GM12878 (cell line): Measurements from ENCODE around the gene RPL21. TPM values are rescaled to one million over a fixed set of nuclear protein-coding genes. Genes with fewer than 3 reads are reported as not detected.

Experiments
- ATAC-seq: fragments of 200-7000 bp; cut with Tn5 transposase; 3 replicates; pipeline ENCODE4 v1.9.1; 2020; ENCODE audit warnings: mild to moderate bottlenecking, moderate library complexity
- BruUV-seq: library from RNA; stranded (reverse); fragments of 400-500 nt; replicated peaks from 2 replicates; lab custom pipeline; 2021; lab: Mats Ljungman, UMichigan
- CTCF ChIA-PET: fragments of 300-600 bp; sonication (Branson Sonifier 250); formaldehyde crosslinking; extraction: SDS; loops from one replicate; lab custom pipeline; 2021; ENCODE audit warnings: inconsistent platforms; lab: Yijun Ruan, JAX
- POLR2A ChIA-PET: fragments of 350-600 bp; formaldehyde crosslinking; extraction: SDS; loops from one replicate; lab custom pipeline; 2021; ENCODE audit warnings: inconsistent platforms; lab: Charles Lee
- RAD21 ChIA-PET: fragments of 300-600 bp; sonication (Branson Sonifier 250); formaldehyde crosslinking; loops from one replicate; lab custom pipeline; 2023; ENCODE audit warnings: antibody characterized with exemption; ENCODE audit not compliant: unreplicated experiment; lab: Charles Lee
- SMC1A ChIA-PET: fragments of 300-600 bp; sonication (Branson Sonifier 250); formaldehyde crosslinking; loops from one replicate; lab custom pipeline; 2023; ENCODE audit not compliant: unreplicated experiment, uncharacterized antibody; lab: Charles Lee
- DNase-seq: peaks from one replicate; pipeline ENCODE4 v3.0.0-alpha.2; 2011; ENCODE audit warnings: low read depth, low spot score
- FAIRE-seq: peaks from 3 replicates; lab custom pipeline; 2011; peaks lifted over from hg19 to GRCh38; lab: Jason Lieb, UNC
- H2AFZ ChIP-seq: 2 replicates; pipeline ENCODE4 v1.6.0; 2011; ENCODE audit warnings: low read depth, low read length, control low read depth; ENCODE audit not compliant: control insufficient read depth
- H3K27ac ChIP-seq: 2 replicates; pipeline ENCODE4 v1.5.1; 2011; ENCODE audit warnings: control low read depth; ENCODE audit not compliant: control insufficient read depth, insufficient read depth
- H3K27me3 ChIP-seq, 2 experiments: replicated peaks in 1 of 2; 2 replicates each; pipeline versions ENCODE4 v1.6.0 to v1.6.1; 2011; ENCODE audit warnings: low read length in 1 of 2; ENCODE audit not compliant: control insufficient read depth in 2 of 2, insufficient read depth in 2 of 2
- H3K36me3 ChIP-seq, 2 experiments: 2 replicates each; pipeline ENCODE4 v1.5.1; 2011; ENCODE audit warnings: low read length in 1 of 2; ENCODE audit not compliant: control insufficient read depth in 2 of 2, insufficient read depth in 2 of 2
- H3K4me1 ChIP-seq: 2 replicates; pipeline ENCODE4 v1.6.1; 2011; ENCODE audit warnings: mild to moderate bottlenecking, low read length, moderate library complexity, mixed read lengths; ENCODE audit not compliant: control insufficient read depth, insufficient read depth
- H3K4me2 ChIP-seq: 2 replicates; pipeline ENCODE4 v1.6.0; 2011; ENCODE audit warnings: control low read depth; ENCODE audit not compliant: control insufficient read depth, insufficient read depth
- H3K4me3 ChIP-seq: fragments of 200-600 bp; sonication (generic); 2 replicates; pipeline ENCODE4 v1.5.1; 2016
- H3K79me2 ChIP-seq: 2 replicates; pipeline ENCODE4 v1.6.0; 2011; ENCODE audit warnings: low read length; ENCODE audit not compliant: control insufficient read depth, insufficient read depth
- H3K9ac ChIP-seq: 2 replicates; pipeline ENCODE4 v1.8.0; 2011; ENCODE audit warnings: low read length, control low read depth, mixed read lengths; ENCODE audit not compliant: control insufficient read depth, insufficient read depth
- H3K9me3 ChIP-seq: replicated peaks from 3 replicates; pipeline ENCODE4 v1.5.1; 2011; ENCODE audit warnings: mild to moderate bottlenecking, low read length; ENCODE audit not compliant: control insufficient read depth, insufficient read depth
- H4K20me1 ChIP-seq: 2 replicates; pipeline ENCODE4 v1.6.0; 2011; ENCODE audit not compliant: control insufficient read depth, insufficient read depth
- CBX3 ChIP-seq: fragments of 200-600 bp; sonication (generic); IDR thresholded peaks from 2 replicates; pipeline ENCODE4 v1.6.1; 2016; ENCODE audit warnings: low read depth, borderline replicate concordance
- CHD2 ChIP-seq: IDR thresholded peaks from 2 replicates; pipeline ENCODE4 v1.6.1; 2011; ENCODE audit warnings: low read depth, low read length, improper control_type of control experiment, borderline replicate concordance
- CHD4 ChIP-seq: fragments of 200-600 bp; sonication (generic); IDR thresholded peaks from 2 replicates; pipeline ENCODE4 v1.6.1; 2016; ENCODE audit warnings: mild to moderate bottlenecking
- GABPA ChIP-seq: IDR thresholded peaks from 2 replicates; pipeline ENCODE4 v1.6.1; 2014; ENCODE audit warnings: antibody characterized with exemption, low read depth, mild to moderate bottlenecking, inconsistent platforms
- IKZF1 ChIP-seq: fragments of 450-650 bp; conservative IDR thresholded peaks from 2 replicates; pipeline ENCODE4 v1.6.1; 2017; ENCODE audit warnings: antibody characterized with exemption, mild to moderate bottlenecking
- JUNB ChIP-seq: IDR thresholded peaks from 2 replicates; pipeline ENCODE4 v1.6.1; 2016; ENCODE audit warnings: antibody characterized with exemption, mild to moderate bottlenecking
- KDM1A ChIP-seq: fragments of 200-600 bp; sonication (generic); IDR thresholded peaks from 2 replicates; pipeline ENCODE4 v1.6.1; 2016; ENCODE audit warnings: borderline replicate concordance
- RUNX3 ChIP-seq: IDR thresholded peaks from 2 replicates; pipeline ENCODE4 v1.6.1; 2012; ENCODE audit warnings: low read length, inconsistent platforms
- SMC3 ChIP-seq: IDR thresholded peaks from 2 replicates; pipeline ENCODE4 v1.6.1; 2011; ENCODE audit warnings: low read length, improper control_type of control experiment, borderline replicate concordance
- SREBF1 ChIP-seq: IDR thresholded peaks from 2 replicates; pipeline ENCODE4 v1.6.1; 2012; ENCODE audit warnings: mild to moderate bottlenecking, low read length
- WGBS: methylation state at CpG from one replicate; pipeline ENCODE4 v1.1.6; 2016; ENCODE audit warnings: low lambda C conversion rate; ENCODE audit not compliant: insufficient replicate concordance, insufficient coverage; ENCODE audit errors: missing lambda C conversion rate; 5-methylcytosine and 5-hydroxymethylcytosine counted together
- in situ Hi-C: fragments of 300-500 bp; cut with MboI; formaldehyde crosslinking; loops from 9 replicates; pipeline ENCODE4 v1.14.3; 2018; ENCODE audit warnings: mixed read lengths
- intact Hi-C: fragments of 100-400 bp; cut with micrococcal nuclease; formaldehyde crosslinking; loops from one replicate; pipeline ENCODE4 v1.14.2; 2022; ENCODE audit not compliant: unreplicated experiment
- polyA plus RNA-seq, 11 experiments: library from polyadenylated mRNA; depleted of rRNA in 4 of 11; unstranded in 6 of 11; stranded (reverse) in 5 of 11; fragments of >200 nt; fragmentation: Nextera tagmentation in 4 of 11; fragmentation: Illumina TruSeq in 1 of 11; extraction: Ambion mirVana in 4 of 11; extraction: Trizol in 1 of 11; gene quantifications; 1 replicate in 1 of 11; 2 replicates in 10 of 11; pipeline versions ENCODE4 v1.2.1 to v1.2.3, GENCODE V29; 2011 to 2016; ENCODE audit warnings: inconsistent platforms in 2 of 11, missing spikeins in 2 of 11, low read depth in 1 of 11
- total RNA-seq, 4 experiments: library from RNA; depleted of rRNA in 3 of 4; stranded (reverse); fragments of >200 nt in 3 of 4; fragmentation: Illumina TruSeq in 1 of 4; extraction: Trizol in 1 of 4; gene quantifications; 2 replicates each; pipeline versions ENCODE4 v1.2.1 to v1.2.3, GENCODE V29; 2013 to 2021
- TF ChIP-seq, protein P1 (sequence below): fragments of 150-350 bp; IDR thresholded peaks from 2 replicates; pipeline ENCODE4 v1.6.1; 2014; ENCODE audit warnings: mild to moderate bottlenecking, low read depth, low read length
- TF ChIP-seq, protein P2 (sequence below): fragments of 450-650 bp; IDR thresholded peaks from 2 replicates; pipeline ENCODE4 v1.6.1; 2014; ENCODE audit warnings: mild to moderate bottlenecking
- TF ChIP-seq, protein P3 (sequence below): IDR thresholded peaks from 2 replicates; pipeline ENCODE4 v1.6.1; 2011; ENCODE audit warnings: borderline replicate concordance, low read depth, mild to moderate bottlenecking, moderate library complexity, mixed read lengths, low read length; ENCODE audit not compliant: insufficient read depth; ENCODE audit errors: extremely low read length

The RPL21 gene
- total and polyA plus RNA-seq, 10 of the 15 experiments (the other 5 are each of a cell fraction or from before 2014, with no cell fraction given): 817 to 9,760 (median 1,698) TPM

DNA sequence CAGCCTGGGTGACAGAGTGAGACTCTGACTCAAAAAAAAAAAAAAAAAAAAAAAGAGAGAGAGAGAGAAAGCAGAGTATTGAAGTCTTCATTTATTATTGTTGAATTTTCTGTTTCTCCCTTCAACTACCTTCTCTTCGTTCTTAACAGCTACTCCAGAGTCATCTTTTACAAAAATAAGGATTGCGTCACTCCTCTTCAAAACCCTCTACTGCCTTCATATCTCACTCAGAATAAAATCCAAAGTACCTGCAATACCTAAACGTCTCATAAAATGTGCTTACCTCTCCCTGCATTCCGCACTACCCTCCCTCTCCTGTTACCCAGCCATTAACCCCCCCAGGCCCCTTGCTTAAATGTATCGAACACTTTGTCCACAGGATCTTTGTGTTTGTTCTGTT, 17.4 kb upstream of the RPL21 start (continued):
- TF ChIP-seq GABPA: no peak
- TF ChIP-seq, protein P1, sequence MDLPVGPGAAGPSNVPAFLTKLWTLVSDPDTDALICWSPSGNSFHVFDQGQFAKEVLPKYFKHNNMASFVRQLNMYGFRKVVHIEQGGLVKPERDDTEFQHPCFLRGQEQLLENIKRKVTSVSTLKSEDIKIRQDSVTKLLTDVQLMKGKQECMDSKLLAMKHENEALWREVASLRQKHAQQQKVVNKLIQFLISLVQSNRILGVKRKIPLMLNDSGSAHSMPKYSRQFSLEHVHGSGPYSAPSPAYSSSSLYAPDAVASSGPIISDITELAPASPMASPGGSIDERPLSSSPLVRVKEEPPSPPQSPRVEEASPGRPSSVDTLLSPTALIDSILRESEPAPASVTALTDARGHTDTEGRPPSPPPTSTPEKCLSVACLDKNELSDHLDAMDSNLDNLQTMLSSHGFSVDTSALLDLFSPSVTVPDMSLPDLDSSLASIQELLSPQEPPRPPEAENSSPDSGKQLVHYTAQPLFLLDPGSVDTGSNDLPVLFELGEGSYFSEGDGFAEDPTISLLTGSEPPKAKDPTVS: no peak
- TF ChIP-seq, all 136 proteins: peak for 0

DNA sequence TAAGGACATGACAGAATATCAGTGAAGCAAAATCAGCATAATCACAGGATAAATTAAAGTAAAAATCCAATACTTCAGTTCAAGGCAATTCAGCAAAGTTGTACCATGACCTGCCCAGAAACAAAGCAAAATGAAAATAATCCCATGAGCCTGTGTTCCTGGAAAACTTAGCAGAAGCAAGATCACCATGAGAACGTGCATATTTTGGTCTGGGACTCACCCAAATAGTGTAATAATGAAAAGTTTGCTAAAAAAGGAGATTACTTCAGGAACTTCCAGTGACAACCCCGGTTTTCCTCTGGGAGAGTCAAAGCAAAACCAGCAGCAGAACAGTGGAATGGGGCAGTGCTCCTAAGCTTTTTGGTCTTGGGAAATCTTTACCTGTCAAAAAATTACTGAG, 14.9 kb upstream of the RPL21 start:
- Histone ChIP-seq H3K27ac (no peak overlapping the region), H3K36me3 (no peaks in the 10 kb centered on the region), H3K4me2 (no peak overlapping the region), H3K9ac (no peak overlapping the region), H3K4me3 (no peak overlapping the region), H2AFZ (no peak overlapping the region), H4K20me1 (no peaks in the 10 kb centered on the region), H3K4me1 (no peaks in the 10 kb centered on the region), H3K79me2 (no peaks in the 10 kb centered on the region), H3K9me3 (no peaks in the 10 kb centered on the region; the same call in 2 of the 3 replicates), H3K27me3 (no peaks in the 10 kb centered on the region)
- SMC1A ChIA-PET: no interaction called here
- CTCF ChIA-PET: interaction anchor here (1.3 kb wide), 1 partner anchor 251 kb away, joined by 5 read pairs; no protein-coding TSS in a partner anchor
- RAD21 ChIA-PET: no interaction called here
- DNase-seq (no peak), FAIRE-seq (no peak), ATAC-seq (no peak)
- intact Hi-C loops: no loop called here
- WGBS: 0% methylated on average over 2 of the region's 2 CpGs
- no peak for TF ChIP-seq JUNB
- no peak for TF ChIP-seq KDM1A
- TF ChIP-seq SREBF1: no peak
- TF ChIP-seq SMC3: no peak
- TF ChIP-seq CBX3: no peak
- TF ChIP-seq IKZF1: no peak
- TF ChIP-seq, protein P2, sequence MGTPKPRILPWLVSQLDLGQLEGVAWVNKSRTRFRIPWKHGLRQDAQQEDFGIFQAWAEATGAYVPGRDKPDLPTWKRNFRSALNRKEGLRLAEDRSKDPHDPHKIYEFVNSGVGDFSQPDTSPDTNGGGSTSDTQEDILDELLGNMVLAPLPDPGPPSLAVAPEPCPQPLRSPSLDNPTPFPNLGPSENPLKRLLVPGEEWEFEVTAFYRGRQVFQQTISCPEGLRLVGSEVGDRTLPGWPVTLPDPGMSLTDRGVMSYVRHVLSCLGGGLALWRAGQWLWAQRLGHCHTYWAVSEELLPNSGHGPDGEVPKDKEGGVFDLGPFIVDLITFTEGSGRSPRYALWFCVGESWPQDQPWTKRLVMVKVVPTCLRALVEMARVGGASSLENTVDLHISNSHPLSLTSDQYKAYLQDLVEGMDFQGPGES: no peak
- TF ChIP-seq, protein P3, sequence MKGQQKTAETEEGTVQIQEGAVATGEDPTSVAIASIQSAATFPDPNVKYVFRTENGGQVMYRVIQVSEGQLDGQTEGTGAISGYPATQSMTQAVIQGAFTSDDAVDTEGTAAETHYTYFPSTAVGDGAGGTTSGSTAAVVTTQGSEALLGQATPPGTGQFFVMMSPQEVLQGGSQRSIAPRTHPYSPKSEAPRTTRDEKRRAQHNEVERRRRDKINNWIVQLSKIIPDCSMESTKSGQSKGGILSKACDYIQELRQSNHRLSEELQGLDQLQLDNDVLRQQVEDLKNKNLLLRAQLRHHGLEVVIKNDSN: no peak
- TF ChIP-seq RUNX3: no peak
- no peak for TF ChIP-seq CHD4
- no peak for TF ChIP-seq CHD2
- in situ Hi-C loops: no loop called here
- no TSS peak for BruUV-seq
- POLR2A ChIA-PET: no interaction called here
